K562 (cell line): Measurements from ENCODE around the gene RNF4. TPM values are rescaled to one million over a fixed set of nuclear protein-coding genes. Genes with fewer than 3 reads are reported as not detected.
A peak's percentile ranks its signal among the peaks of the same experiment; 100 is the strongest.

Source experiments
- CSDE1 ChIP-seq, 2 experiments: fragments of 450-650 bp; IDR thresholded peaks; 2 replicates each; pipeline ENCODE4 v1.6.1; 2016; ENCODE audit warnings: mild to moderate bottlenecking in 1 of 2
- CXXC5 ChIP-seq: fragments of 250-450 bp; sonication (Bioruptor Pico); IDR thresholded peaks from 2 replicates; pipeline ENCODE4 v1.8.0; 2022; ENCODE audit warnings: inconsistent platforms, mild to moderate bottlenecking, moderate library complexity
- DDX20 ChIP-seq: fragments of 450-650 bp; IDR thresholded peaks from 2 replicates; pipeline ENCODE4 v1.6.1; 2016; ENCODE audit warnings: missing genetic modification characterization, low read depth, mild to moderate bottlenecking, missing compliant biosample characterization, moderate library complexity
- HMG20B ChIP-seq: fragments of 250-450 bp; sonication (Bioruptor Pico); IDR thresholded peaks from 2 replicates; pipeline ENCODE4 v1.5.0; 2021; ENCODE audit warnings: mild to moderate bottlenecking
- HSF4 ChIP-seq: fragments of 250-450 bp; sonication (Bioruptor Pico); IDR thresholded peaks from 2 replicates; pipeline ENCODE4 v2.1.2; 2022; ENCODE audit warnings: mild to moderate bottlenecking, moderate library complexity, borderline replicate concordance
- MAFF ChIP-seq: IDR thresholded peaks from 2 replicates; pipeline ENCODE4 v1.6.1; 2012; ENCODE audit warnings: low read length, improper control_type of control experiment
- NFIX ChIP-seq: fragments of 250-450 bp; sonication (Bioruptor Pico); IDR thresholded peaks from 2 replicates; pipeline ENCODE4 v1.4.0; 2020; ENCODE audit warnings: low read depth, mild to moderate bottlenecking, moderate library complexity
- NRF1 ChIP-seq, 2 experiments: fragments of 450-650 bp; IDR thresholded peaks in 1 of 2; conservative IDR thresholded peaks in 1 of 2; 2 replicates each; pipeline ENCODE4 v1.6.1; 2014; ENCODE audit warnings: mild to moderate bottlenecking in 2 of 2
- SNIP1 ChIP-seq: fragments of 450-650 bp; IDR thresholded peaks from 2 replicates; pipeline ENCODE4 v1.7.1; 2017; ENCODE audit warnings: low read depth, mild to moderate bottlenecking
- TFAM ChIP-seq: fragments of 250-450 bp; sonication (Bioruptor Pico); conservative IDR thresholded peaks from 2 replicates; pipeline ENCODE4 v1.5.0; 2021; ENCODE audit warnings: mild to moderate bottlenecking, moderate library complexity
- polyA plus RNA-seq, 8 experiments: library from polyadenylated mRNA; depleted of rRNA in 4 of 8; stranded (reverse) in 5 of 8; unstranded in 3 of 8; fragments of >200 nt; fragmentation: Nextera tagmentation in 2 of 8; fragmentation: Illumina TruSeq in 1 of 8; extraction: Ambion mirVana in 2 of 8; extraction: Trizol in 1 of 8; gene quantifications; 2 replicates each; pipeline versions ENCODE4 v1.2.1 to v1.2.3, GENCODE V29; 2011 to 2014; ENCODE audit warnings: inconsistent platforms in 1 of 8, missing spikeins in 1 of 8
- total RNA-seq, 7 experiments: library from RNA; depleted of rRNA in 6 of 7; stranded (reverse); fragments of >200 nt in 6 of 7; fragmentation: Illumina TruSeq in 2 of 7; extraction: Trizol in 2 of 7; gene quantifications; 2 replicates each; pipeline versions ENCODE4 v1.2.1 to v1.2.3, GENCODE V29; 2011 to 2021; ENCODE audit warnings: low replicate concordance in 1 of 7
- TF ChIP-seq, protein P1 (sequence below): sonication (generic); formaldehyde crosslinking; IDR thresholded peaks from 2 replicates; pipeline ENCODE4 v1.8.0; 2022; ENCODE audit warnings: mild to moderate bottlenecking, missing genetic modification reagents
- TF ChIP-seq, protein P2 (sequence below), 3 experiments: fragments of 200-800 bp in 1 of 3; sonication (Bioruptor generic) in 1 of 3; sonication (generic) in 1 of 3; formaldehyde crosslinking in 1 of 3; IDR thresholded peaks; 2 replicates each; pipeline versions ENCODE4 v1.6.1 to v1.8.0; 2016 to 2022; ENCODE audit warnings: mild to moderate bottlenecking in 2 of 3, missing compliant biosample characterization in 2 of 3, missing genetic modification characterization in 2 of 3, missing genetic modification reagents in 1 of 3
- TF ChIP-seq, protein P3 (sequence below): sonication (generic); formaldehyde crosslinking; IDR thresholded peaks from 2 replicates; pipeline ENCODE4 v1.8.1; 2023; ENCODE audit warnings: mild to moderate bottlenecking, missing genetic modification reagents
- TF ChIP-seq, protein P4 (sequence below): IDR thresholded peaks from 2 replicates; pipeline ENCODE4 v1.6.1; 2012; ENCODE audit warnings: low read depth, low read length, improper control_type of control experiment, borderline replicate concordance
- TF ChIP-seq, protein P5 (sequence below): fragments of 450-650 bp; formaldehyde crosslinking; IDR thresholded peaks from 2 replicates; pipeline ENCODE4 v1.4.0; 2020; ENCODE audit warnings: mild to moderate bottlenecking, moderate library complexity

RNF4 gene
- total and polyA plus RNA-seq, 9 of the 15 experiments (the other 6 are each of a cell fraction or from before 2014, with no cell fraction given) = 19.2 to 59.3 (median 44.8) TPM

DNA sequence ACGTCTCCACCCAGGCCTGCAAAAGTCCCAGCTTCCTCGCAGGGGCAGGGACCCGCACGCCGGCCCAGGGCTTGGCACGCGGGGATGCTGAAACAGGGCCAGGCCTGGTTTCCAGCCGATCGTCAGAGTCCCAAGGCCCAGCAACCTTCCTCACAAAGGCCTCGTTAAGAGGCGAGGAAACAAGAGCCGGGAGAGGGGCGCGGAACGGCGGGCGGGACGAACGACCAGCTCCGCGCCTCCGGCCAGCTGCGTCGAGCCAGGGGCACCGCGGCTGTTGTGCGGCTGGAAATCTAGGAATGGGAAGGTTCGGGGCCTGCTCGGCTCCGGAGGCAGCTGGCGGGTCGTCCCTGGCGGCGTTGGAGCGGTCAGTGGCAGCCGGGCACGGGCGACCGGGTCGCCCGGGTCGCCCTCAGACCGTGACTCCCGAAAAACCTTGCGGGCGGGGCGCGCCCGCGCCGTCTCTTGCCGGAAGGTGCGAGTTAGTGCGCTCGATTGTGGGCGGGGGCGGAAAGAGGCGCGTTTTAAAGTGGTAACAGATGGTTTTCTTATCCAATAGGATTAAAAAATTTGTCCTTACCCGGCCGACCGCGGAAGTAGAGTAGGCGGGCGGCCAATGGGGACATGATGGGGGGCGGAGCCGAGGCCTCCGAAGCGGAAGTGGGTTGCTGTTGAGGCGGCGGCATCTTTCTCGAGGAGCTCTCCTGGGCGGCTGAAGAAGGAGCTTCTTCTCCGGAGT lies at the start of gene RNF4 (continued):
- TF ChIP-seq, protein P1, sequence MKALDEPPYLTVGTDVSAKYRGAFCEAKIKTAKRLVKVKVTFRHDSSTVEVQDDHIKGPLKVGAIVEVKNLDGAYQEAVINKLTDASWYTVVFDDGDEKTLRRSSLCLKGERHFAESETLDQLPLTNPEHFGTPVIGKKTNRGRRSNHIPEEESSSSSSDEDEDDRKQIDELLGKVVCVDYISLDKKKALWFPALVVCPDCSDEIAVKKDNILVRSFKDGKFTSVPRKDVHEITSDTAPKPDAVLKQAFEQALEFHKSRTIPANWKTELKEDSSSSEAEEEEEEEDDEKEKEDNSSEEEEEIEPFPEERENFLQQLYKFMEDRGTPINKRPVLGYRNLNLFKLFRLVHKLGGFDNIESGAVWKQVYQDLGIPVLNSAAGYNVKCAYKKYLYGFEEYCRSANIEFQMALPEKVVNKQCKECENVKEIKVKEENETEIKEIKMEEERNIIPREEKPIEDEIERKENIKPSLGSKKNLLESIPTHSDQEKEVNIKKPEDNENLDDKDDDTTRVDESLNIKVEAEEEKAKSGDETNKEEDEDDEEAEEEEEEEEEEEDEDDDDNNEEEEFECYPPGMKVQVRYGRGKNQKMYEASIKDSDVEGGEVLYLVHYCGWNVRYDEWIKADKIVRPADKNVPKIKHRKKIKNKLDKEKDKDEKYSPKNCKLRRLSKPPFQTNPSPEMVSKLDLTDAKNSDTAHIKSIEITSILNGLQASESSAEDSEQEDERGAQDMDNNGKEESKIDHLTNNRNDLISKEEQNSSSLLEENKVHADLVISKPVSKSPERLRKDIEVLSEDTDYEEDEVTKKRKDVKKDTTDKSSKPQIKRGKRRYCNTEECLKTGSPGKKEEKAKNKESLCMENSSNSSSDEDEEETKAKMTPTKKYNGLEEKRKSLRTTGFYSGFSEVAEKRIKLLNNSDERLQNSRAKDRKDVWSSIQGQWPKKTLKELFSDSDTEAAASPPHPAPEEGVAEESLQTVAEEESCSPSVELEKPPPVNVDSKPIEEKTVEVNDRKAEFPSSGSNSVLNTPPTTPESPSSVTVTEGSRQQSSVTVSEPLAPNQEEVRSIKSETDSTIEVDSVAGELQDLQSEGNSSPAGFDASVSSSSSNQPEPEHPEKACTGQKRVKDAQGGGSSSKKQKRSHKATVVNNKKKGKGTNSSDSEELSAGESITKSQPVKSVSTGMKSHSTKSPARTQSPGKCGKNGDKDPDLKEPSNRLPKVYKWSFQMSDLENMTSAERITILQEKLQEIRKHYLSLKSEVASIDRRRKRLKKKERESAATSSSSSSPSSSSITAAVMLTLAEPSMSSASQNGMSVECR (CRISPR knock-in tag) = peak; percentile 87
- TF ChIP-seq DDX20 (tag) = no peak
- TF ChIP-seq MAFF = no peak
- no peak for TF ChIP-seq SNIP1
- no peak for TF ChIP-seq TFAM
- TF ChIP-seq, protein P2, sequence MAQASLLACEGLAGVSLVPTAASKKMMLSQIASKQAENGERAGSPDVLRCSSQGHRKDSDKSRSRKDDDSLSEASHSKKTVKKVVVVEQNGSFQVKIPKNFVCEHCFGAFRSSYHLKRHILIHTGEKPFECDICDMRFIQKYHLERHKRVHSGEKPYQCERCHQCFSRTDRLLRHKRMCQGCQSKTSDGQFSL (CRISPR knock-in tag; IDR thresholded peaks at IDR 0.05) = 0 out of 2 replicates have a peak, but pooled peaks have one; percentile 43
- TF ChIP-seq, protein P2 (tag; IDR thresholded peaks at IDR 0.05) = no peak
- TF ChIP-seq, protein P3, sequence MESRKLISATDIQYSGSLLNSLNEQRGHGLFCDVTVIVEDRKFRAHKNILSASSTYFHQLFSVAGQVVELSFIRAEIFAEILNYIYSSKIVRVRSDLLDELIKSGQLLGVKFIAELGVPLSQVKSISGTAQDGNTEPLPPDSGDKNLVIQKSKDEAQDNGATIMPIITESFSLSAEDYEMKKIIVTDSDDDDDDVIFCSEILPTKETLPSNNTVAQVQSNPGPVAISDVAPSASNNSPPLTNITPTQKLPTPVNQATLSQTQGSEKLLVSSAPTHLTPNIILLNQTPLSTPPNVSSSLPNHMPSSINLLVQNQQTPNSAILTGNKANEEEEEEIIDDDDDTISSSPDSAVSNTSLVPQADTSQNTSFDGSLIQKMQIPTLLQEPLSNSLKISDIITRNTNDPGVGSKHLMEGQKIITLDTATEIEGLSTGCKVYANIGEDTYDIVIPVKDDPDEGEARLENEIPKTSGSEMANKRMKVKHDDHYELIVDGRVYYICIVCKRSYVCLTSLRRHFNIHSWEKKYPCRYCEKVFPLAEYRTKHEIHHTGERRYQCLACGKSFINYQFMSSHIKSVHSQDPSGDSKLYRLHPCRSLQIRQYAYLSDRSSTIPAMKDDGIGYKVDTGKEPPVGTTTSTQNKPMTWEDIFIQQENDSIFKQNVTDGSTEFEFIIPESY (CRISPR knock-in tag) = no peak
- TF ChIP-seq NFIX (CRISPR knock-in tag) = no peak
- TF ChIP-seq, protein P4, sequence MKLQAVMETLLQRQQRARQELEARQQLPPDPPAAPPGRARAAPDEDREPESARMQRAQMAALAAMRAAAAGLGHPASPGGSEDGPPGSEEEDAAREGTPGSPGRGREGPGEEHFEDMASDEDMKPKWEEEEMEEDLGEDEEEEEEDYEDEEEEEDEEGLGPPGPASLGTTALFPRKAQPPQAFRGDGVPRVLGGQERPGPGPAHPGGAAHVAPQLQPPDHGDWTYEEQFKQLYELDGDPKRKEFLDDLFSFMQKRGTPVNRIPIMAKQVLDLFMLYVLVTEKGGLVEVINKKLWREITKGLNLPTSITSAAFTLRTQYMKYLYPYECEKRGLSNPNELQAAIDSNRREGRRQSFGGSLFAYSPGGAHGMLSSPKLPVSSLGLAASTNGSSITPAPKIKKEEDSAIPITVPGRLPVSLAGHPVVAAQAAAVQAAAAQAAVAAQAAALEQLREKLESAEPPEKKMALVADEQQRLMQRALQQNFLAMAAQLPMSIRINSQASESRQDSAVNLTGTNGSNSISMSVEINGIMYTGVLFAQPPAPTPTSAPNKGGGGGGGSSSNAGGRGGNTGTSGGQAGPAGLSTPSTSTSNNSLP = no peak
- no peak for TF ChIP-seq HSF4 (CRISPR knock-in tag)
- TF ChIP-seq HMG20B (CRISPR knock-in tag) = no peak
- TF ChIP-seq, protein P5, sequence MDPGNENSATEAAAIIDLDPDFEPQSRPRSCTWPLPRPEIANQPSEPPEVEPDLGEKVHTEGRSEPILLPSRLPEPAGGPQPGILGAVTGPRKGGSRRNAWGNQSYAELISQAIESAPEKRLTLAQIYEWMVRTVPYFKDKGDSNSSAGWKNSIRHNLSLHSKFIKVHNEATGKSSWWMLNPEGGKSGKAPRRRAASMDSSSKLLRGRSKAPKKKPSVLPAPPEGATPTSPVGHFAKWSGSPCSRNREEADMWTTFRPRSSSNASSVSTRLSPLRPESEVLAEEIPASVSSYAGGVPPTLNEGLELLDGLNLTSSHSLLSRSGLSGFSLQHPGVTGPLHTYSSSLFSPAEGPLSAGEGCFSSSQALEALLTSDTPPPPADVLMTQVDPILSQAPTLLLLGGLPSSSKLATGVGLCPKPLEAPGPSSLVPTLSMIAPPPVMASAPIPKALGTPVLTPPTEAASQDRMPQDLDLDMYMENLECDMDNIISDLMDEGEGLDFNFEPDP (CRISPR knock-in tag) = no peak
- TF ChIP-seq CXXC5 (CRISPR knock-in tag) = peak; percentile 92
- peak; percentile 73 to 75 for TF ChIP-seq NRF1 (conservative IDR thresholded peaks at IDR 0.05 in 1 of 2, IDR thresholded peaks at IDR 0.05 in 1 of 2)
- no peak for TF ChIP-seq CSDE1 (IDR thresholded peaks at IDR 0.05)
